ENCODE data around the gene MRPL36.

DNA sequence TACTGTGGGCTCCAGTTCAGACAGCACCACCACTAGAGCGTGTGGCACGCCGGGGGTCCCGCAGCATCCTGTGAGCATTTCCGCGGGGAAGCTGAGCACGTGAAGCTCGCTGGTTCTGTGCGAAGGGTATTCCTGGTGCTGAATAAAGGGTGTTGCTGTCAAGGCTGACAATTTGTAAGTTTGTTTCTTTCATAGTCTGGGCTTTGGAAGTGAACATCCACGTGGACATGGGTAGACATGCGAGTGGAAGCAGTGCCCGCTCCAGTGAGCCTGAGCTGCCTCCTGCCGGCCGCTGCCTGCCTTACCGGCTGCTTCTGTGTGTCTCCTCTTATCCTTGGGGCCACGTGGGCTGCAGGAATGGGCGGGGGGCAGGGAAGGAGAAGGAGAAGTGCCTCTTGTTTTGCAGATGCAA is 16.2 kb upstream of the MRPL36 start:
- TF ChIP-seq YY1 (IDR thresholded peaks at IDR 0.05; ENCODE audit: borderline replicate concordance in 1 of 3, control insufficient read depth in 1 of 3, extremely low read depth in 1 of 3, insufficient read depth in 3 of 3, insufficient read length in 1 of 3, insufficient replicate concordance in 2 of 3, low read depth in 1 of 3, low read length in 2 of 3) (no peak), POLR2AphosphoS2 (IDR thresholded peaks at IDR 0.05; ENCODE audit: low read length) (no peak), NR2C2 (CRISPR knock-in tag; IDR thresholded peaks at IDR 0.05) (no peak), NR2C2 (tag; IDR thresholded peaks at IDR 0.05) (no peak), ZNF436 (CRISPR knock-in tag; IDR thresholded peaks at IDR 0.05) (no peak)

Measured in K562 (cell line).